Smooth muscle cell (in vitro differentiated cells): Measurements from ENCODE around the gene HMGCR. TPM values are rescaled to one million over a fixed set of nuclear protein-coding genes. Genes with fewer than 3 reads are reported as not detected.

ENCODE experiments used
- DNase-seq: peaks from one replicate; lab custom pipeline; 2025; ENCODE audit not compliant: unreplicated experiment; lab: John Stamatoyannopoulos, UW
- H2AFZ ChIP-seq: fragments of 200-600 bp; sonication (generic); 2 replicates; pipeline ENCODE4 v1.6.0; 2016; ENCODE audit warnings: antibody characterized with exemption, low read depth, mild to moderate bottlenecking
- H3F3A ChIP-seq: fragments of 200-600 bp; sonication (generic); 2 replicates; pipeline ENCODE4 v1.6.0; 2017; ENCODE audit warnings: antibody characterized with exemption, low read depth
- H3K27ac ChIP-seq: fragments of 200-600 bp; sonication (generic); 2 replicates; pipeline ENCODE4 v1.5.1; 2016; ENCODE audit warnings: low read depth, mild to moderate bottlenecking
- H3K27me3 ChIP-seq: fragments of 200-600 bp; sonication (generic); 2 replicates; pipeline ENCODE4 v1.6.1; 2016; ENCODE audit warnings: low read depth, mild to moderate bottlenecking
- H3K36me3 ChIP-seq: fragments of 200-600 bp; sonication (generic); 2 replicates; pipeline ENCODE4 v1.5.1; 2016; ENCODE audit warnings: low read depth
- H3K4me1 ChIP-seq: fragments of 200-600 bp; sonication (generic); 2 replicates; pipeline ENCODE4 v1.5.1; 2016; ENCODE audit warnings: low read depth
- H3K4me2 ChIP-seq: fragments of 200-600 bp; sonication (generic); 2 replicates; pipeline ENCODE4 v1.6.0; 2016; ENCODE audit warnings: mild to moderate bottlenecking
- H3K4me3 ChIP-seq: fragments of 200-600 bp; sonication (generic); 2 replicates; pipeline ENCODE4 v1.5.1; 2016; ENCODE audit warnings: mild to moderate bottlenecking
- H3K79me2 ChIP-seq: fragments of 200-600 bp; sonication (generic); 2 replicates; pipeline ENCODE4 v1.6.0; 2016; ENCODE audit warnings: low read depth, mild to moderate bottlenecking
- H3K9ac ChIP-seq: fragments of 200-600 bp; sonication (generic); 2 replicates; pipeline ENCODE4 v1.6.0; 2016; ENCODE audit warnings: low read depth
- H3K9me3 ChIP-seq: fragments of 200-600 bp; sonication (generic); replicated peaks from 2 replicates; pipeline ENCODE4 v1.5.1; 2016; ENCODE audit warnings: low read depth
- H4K20me1 ChIP-seq: fragments of 200-600 bp; sonication (generic); 2 replicates; pipeline ENCODE4 v1.6.0; 2016; ENCODE audit warnings: low read depth
- CTCF ChIP-seq: fragments of 200-600 bp; sonication (generic); IDR thresholded peaks from 2 replicates; pipeline ENCODE4 v1.5.1; 2017; ENCODE audit warnings: borderline replicate concordance, mild to moderate bottlenecking, antibody characterized with exemption; ENCODE audit not compliant: insufficient read depth, poor library complexity, severe bottlenecking
- WGBS: methylation state at CpG from one replicate; pipeline ENCODE4 v1.1.7; 2016; ENCODE audit warnings: low lambda C conversion rate; 5-methylcytosine and 5-hydroxymethylcytosine counted together
- polyA plus RNA-seq: library from polyadenylated mRNA; unstranded; fragments of >200 nt; fragmentation: Nextera tagmentation; extraction: Ambion mirVana; gene quantifications from 2 replicates; pipeline ENCODE4 v1.2.1, GENCODE V29; 2016
- total RNA-seq: library from RNA; depleted of rRNA; stranded (reverse); fragments of >200 nt; gene quantifications from 2 replicates; pipeline ENCODE4 v1.2.3, GENCODE V29; 2014

HMGCR gene
- total and polyA plus RNA-seq, 2 experiments from 2014 or later, result 72.3 to 160 TPM

DNA sequence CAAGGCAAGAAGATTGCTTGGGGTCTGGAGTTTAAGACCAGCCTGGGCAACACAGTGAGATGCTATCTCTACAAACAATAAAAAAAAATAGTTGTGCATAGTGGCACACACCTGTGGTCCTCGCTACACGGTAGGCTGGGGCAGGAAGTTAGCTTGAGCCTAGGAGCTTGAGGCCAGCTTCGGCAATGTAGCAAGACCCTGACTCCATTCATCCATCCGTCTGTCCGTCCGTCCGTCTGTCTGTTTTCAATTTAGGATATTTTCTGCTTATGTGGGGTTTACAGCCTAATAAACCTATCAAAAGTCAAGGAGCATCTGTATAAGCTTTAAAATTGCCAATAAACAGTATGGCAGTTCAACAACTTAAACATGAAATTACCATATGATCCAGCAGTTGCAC is 19.7 kb downstream of the HMGCR start:
- no peak for DNase-seq
- Histone ChIP-seq H3K9me3 (no peaks in the 10 kb centered on the region), H3K9ac (no peak overlapping the region), H3K4me2 (no peak overlapping the region), H3K27me3 (no peaks in the 10 kb centered on the region), H3K79me2 (peaks cover 7% of the 10 kb centered on the region), H2AFZ (no peak overlapping the region), H3K27ac (no peak overlapping the region), H3K36me3 (peaks cover 53% of the 10 kb centered on the region), H3F3A (peaks cover 26% of the 10 kb centered on the region), H4K20me1 (peaks cover 89% of the 10 kb centered on the region), H3K4me3 (no peak overlapping the region), H3K4me1 (no peaks in the 10 kb centered on the region)
- 95% methylated on average over 7 of the region's 7 CpGs for WGBS
- TF ChIP-seq CTCF, result no peak

GRCh38 chr5:75358117-75358516 is 21.1 kb downstream of the HMGCR start:
- H3K27ac ChIP-seq, result no peak overlapping the region
- H3K79me2 ChIP-seq, result no peaks in the 10 kb centered on the region
- H3K9ac ChIP-seq, result no peak overlapping the region
- no peak overlapping the region for H3K4me2 ChIP-seq
- 97% methylated on average over 3 of the region's 3 CpGs for WGBS
- H3K4me1 ChIP-seq, result no peaks in the 10 kb centered on the region
- peaks cover 42% of the 10 kb centered on the region for H3K36me3 ChIP-seq
- DNase-seq, result no peak
- no peak overlapping the region for H3K4me3 ChIP-seq
- H3K27me3 ChIP-seq, result no peaks in the 10 kb centered on the region
- H3K9me3 ChIP-seq, result no peaks in the 10 kb centered on the region
- no peak overlapping the region for H2AFZ ChIP-seq
- H4K20me1 ChIP-seq, result peaks cover 87% of the 10 kb centered on the region
- no peak for TF ChIP-seq CTCF
- peaks cover 32% of the 10 kb centered on the region for H3F3A ChIP-seq

DNA sequence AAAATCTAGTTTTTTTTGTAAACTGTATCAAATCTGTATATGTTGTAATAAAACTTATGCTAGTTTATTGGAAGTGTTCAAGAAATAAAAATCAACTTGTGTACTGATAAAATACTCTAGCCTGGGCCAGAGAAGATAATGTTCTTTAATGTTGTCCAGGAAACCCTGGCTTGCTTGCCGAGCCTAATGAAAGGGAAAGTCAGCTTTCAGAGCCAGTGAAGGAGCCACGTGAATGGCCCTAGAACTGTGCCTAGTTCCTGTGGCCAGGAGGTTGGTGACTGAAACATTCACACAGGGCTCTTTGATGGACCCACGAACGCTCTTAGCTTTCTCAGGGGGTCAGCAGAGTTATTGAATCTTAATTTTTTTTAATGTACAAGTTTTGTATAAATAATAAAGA is 24.3 kb downstream of the HMGCR start:
- Histone ChIP-seq H4K20me1 (peaks cover 63% of the 10 kb centered on the region), H3K4me2 (no peak overlapping the region), H3K4me3 (no peak overlapping the region), H3K27ac (no peak overlapping the region), H3K79me2 (no peaks in the 10 kb centered on the region), H3K9ac (no peak overlapping the region), H3K36me3 (peaks cover 31% of the 10 kb centered on the region), H2AFZ (no peak overlapping the region), H3K9me3 (no peaks in the 10 kb centered on the region), H3F3A (peaks cover 39% of the 10 kb centered on the region), H3K4me1 (no peaks in the 10 kb centered on the region), H3K27me3 (no peaks in the 10 kb centered on the region)
- WGBS, result 92% methylated on average over 4 of the region's 4 CpGs
- no peak for DNase-seq
- TF ChIP-seq CTCF, result no peak

- H3K36me3 ChIP-seq, result peaks cover 21% of the 10 kb centered on the region
- 95% methylated on average over 4 of the region's 4 CpGs for WGBS
Measured at GRCh38 chr5:75362474-75362975, 25.5 kb downstream of the HMGCR start.

More at GRCh38 chr5:75362474-75362975, 25.5 kb downstream of the HMGCR start:
- no peak overlapping the region for H2AFZ ChIP-seq
- no peak for TF ChIP-seq CTCF
- no peaks in the 10 kb centered on the region for H3K4me1 ChIP-seq
- H3K27me3 ChIP-seq, result no peaks in the 10 kb centered on the region
- DNase-seq, result no peak
- peak overlapping the region; percentile 8 for H3K27ac ChIP-seq
- H3K4me2 ChIP-seq, result no peak overlapping the region
- H3K9me3 ChIP-seq, result no peaks in the 10 kb centered on the region
- H3F3A ChIP-seq, result peaks cover 36% of the 10 kb centered on the region
- H3K9ac ChIP-seq, result no peak overlapping the region
- H4K20me1 ChIP-seq, result peaks cover 51% of the 10 kb centered on the region
- no peak overlapping the region for H3K4me3 ChIP-seq
- no peaks in the 10 kb centered on the region for H3K79me2 ChIP-seq
